Heart left ventricle (tissue), 13 donors: ENCODE measurements around the gene GRID2IP.

ENCODE experiments used
- CTCF ChIP-seq, 12 donors: fragments of 200-600 bp; sonication (generic) in 4 of 12; IDR thresholded peaks; one replicate each; pipeline versions ENCODE4 v1.5.0 to v1.8.0; 2018 to 2022; ENCODE audit warnings: antibody characterized with exemption in 12 of 12, mild to moderate bottlenecking in 5 of 12
- POLR2A ChIP-seq, 2 donors: fragments of 450-650 bp; IDR thresholded peaks; one replicate each; pipeline ENCODE4 v1.6.1; 2017; ENCODE audit warnings: antibody characterized with exemption in 2 of 2, mild to moderate bottlenecking in 2 of 2, moderate library complexity in 2 of 2
- donor health status: ischemic (EF 13 %, LVEDD 7.1; RV severe dilation, severe dysfunction).
- donor health status: DM: no; HTN: yes; CAD: no.
- donor health status: DM: no; HTN: no; CAD: no.
- donor health status: ischemic (EF 25% LVEDD 6.9; RV normal size, moderate dysfunction).
- donor health status: ischemic (EF 25% LVEDD 5.7; RV mildly dilated, moderate dysfunction).
- donor health status: ischemic (EF 35%, LVEDD 5.7; RV mildly dilated, moderate dysfunction).
- donor health status: nonischemic (EF 11% LVEDD 7.7; RV severe dilation, severe dysfunction).
- donor health status: DM: yes; HTN: yes; CAD: no.
- donor health status: PGD.
- donor health status: ischemic (EF 29% LVEDD 5.4; RV normal size, mild dysfunction).
- donor health status: nonischemic (EF 23%, LVEDD 6.1; RV moderate dilation, normal function).

GRCh38 chr7:6531492-6532279 is 19.6 kb downstream of the GRID2IP start:
- TF ChIP-seq POLR2A (IDR thresholded peaks at IDR 0.05) (no peak), CTCF (IDR thresholded peaks at IDR 0.05) (no peak)
